ENCODE results near the gene MEX3D. TPM values are rescaled to one million over a fixed set of nuclear protein-coding genes. Genes with fewer than 3 reads are reported as not detected.

Gene MEX3D
- total and polyA plus RNA-seq, 4 donors: 0.92 to 9.1 (median 5.2) TPM

DNA sequence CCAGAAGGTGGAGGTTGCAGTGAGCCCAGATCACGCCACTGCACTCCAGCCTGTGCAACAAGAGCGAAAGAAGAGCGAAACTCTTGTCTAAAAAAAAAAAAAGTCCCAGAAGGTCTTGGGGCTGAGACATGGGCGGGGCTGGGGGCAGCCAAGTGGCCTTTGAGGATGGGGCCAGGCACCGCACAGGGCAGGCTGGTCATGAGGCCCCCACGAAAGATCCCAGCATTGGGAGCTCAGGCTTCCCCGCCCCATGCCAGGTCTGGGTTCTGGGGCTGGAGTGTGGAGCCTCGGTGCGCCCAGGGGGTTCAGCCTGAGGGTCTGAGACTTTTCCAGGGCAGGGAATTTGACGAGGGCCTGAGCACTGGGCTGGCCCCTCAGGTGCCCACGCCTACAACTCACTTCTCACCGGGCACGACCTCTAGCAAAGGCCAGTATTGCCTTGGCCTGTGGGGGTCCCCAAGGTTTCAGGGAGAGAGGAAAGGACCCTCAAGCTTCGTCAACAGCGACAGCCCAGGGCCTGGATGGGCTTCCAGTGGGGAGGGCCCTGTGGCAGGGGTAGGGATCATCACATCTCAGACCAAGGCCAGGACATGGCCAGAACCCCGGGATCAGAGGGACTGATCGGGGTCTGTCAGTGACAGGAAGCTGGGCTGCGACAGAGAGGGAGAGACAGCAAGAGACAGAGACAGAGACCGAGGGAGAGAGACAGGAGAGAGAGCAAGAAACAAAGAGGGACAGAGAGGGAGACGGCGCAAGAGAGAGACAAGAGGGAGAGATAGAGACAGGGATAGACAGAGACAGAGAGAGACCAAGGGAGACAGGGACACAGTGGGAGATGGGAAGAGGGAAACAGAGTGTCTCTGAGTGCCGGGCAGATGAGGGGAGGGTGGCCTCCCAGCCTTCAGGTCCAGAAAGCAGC lies 7.5 kb upstream of the MEX3D start:
- no peak for TF ChIP-seq TAF1 (conservative IDR thresholded peaks at IDR 0.05)
- TF ChIP-seq JUND (IDR thresholded peaks at IDR 0.05): no peak
- TF ChIP-seq EGR1 (IDR thresholded peaks at IDR 0.05; ENCODE audit: low read depth in 2 of 2): no peak
- no peak for TF ChIP-seq SP1 (IDR thresholded peaks at IDR 0.05)
- no peak for TF ChIP-seq RAD21 (IDR thresholded peaks at IDR 0.05)
- TF ChIP-seq, protein P1, sequence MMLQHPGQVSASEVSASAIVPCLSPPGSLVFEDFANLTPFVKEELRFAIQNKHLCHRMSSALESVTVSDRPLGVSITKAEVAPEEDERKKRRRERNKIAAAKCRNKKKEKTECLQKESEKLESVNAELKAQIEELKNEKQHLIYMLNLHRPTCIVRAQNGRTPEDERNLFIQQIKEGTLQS (IDR thresholded peaks at IDR 0.05): no peak
- no peak for TF ChIP-seq FOXA1 (IDR thresholded peaks at IDR 0.05)
- H3K4me1 ChIP-seq (ENCODE audit: control insufficient read depth in 4 of 4, insufficient read depth in 4 of 4, low read length in 3 of 4): no peaks in the 10 kb centered on the region
- no peak overlapping the region for H3K9ac ChIP-seq (ENCODE audit: low read depth in 1 of 2, low read length in 2 of 2)
- no peak for DNase-seq (ENCODE audit: low spot score)
- H3K27me3 ChIP-seq (ENCODE audit: control insufficient read depth in 4 of 4, insufficient read depth in 4 of 4, low read length in 3 of 4): no peaks in the 10 kb centered on the region
- H3K9me3 ChIP-seq (ENCODE audit: control insufficient read depth in 4 of 4, low read length in 3 of 4): no peaks in the 10 kb centered on the region
- WGBS: 92% methylated on average over 22 of the region's 22 CpGs
- no peak overlapping the region for H3K4me3 ChIP-seq (ENCODE audit: low read depth in 1 of 3, low read length in 3 of 3)
- H3K36me3 ChIP-seq (ENCODE audit: control insufficient read depth in 4 of 4, insufficient read depth in 3 of 4, low read depth in 1 of 4, low read length in 3 of 4): peaks cover 0 to 24% (median 6%) of the 10 kb centered on the region in 4 donors
- H3K27ac ChIP-seq (ENCODE audit: low read depth in 1 of 2, low read length in 2 of 2): no peak overlapping the region

DNA sequence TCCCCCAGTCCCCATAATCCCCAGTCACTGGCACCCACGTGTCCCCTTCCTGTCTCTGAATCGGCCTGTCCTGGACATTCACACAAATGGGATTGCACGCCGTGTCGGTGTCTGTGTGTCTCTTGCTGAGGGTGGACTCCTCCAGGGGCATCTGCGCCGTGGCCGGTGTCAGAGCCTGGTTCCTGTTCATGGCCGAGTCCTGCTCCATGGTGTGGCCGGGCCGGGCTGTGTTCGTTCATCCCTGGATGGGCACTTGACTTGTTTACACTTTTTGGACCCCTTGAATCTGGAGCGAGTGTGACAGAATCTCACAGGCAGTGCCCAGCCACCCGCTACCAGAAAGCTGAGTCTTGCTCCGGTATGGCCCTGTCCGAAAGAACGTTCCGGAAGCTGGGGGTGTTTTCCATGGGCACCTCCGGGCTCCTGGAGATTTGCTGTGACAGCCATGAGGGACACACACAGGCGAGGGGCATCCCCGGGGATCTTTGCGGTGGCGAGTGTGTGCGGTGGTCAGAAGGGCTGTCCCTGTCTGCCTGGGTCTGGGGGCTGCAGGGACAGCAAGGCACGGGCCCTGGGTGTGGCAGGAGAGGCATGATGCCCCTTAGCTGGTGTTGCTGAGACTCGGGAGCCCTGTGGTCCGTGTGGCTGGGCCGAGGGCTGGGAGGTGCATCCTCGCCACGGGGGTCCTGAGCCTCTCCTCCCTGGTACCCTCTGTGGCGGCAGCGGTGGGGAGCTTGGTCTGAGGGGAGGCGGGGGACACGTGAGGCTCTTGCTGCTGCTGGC lies 6.4 kb upstream of the MEX3D start:
- H3K36me3 ChIP-seq (ENCODE audit: control insufficient read depth in 4 of 4, insufficient read depth in 3 of 4, low read depth in 1 of 4, low read length in 3 of 4): peaks cover 0 to 17% (median 2%) of the 10 kb centered on the region in 4 donors
- no peaks in the 10 kb centered on the region for H3K4me1 ChIP-seq (ENCODE audit: control insufficient read depth in 4 of 4, insufficient read depth in 4 of 4, low read length in 3 of 4)
- DNase-seq (ENCODE audit: low spot score): no peak
- 90% methylated on average over 34 of the region's 34 CpGs for WGBS
- no peaks in the 10 kb centered on the region for H3K9me3 ChIP-seq (ENCODE audit: control insufficient read depth in 4 of 4, low read length in 3 of 4)
- H3K4me3 ChIP-seq (ENCODE audit: low read depth in 1 of 3, low read length in 3 of 3): no peak overlapping the region
- no peaks in the 10 kb centered on the region for H3K27me3 ChIP-seq (ENCODE audit: control insufficient read depth in 4 of 4, insufficient read depth in 4 of 4, low read length in 3 of 4)
- TF ChIP-seq, protein P1 (IDR thresholded peaks at IDR 0.05): no peak
- TF ChIP-seq EGR1 (IDR thresholded peaks at IDR 0.05; ENCODE audit: low read depth in 2 of 2): no peak
- no peak for TF ChIP-seq HNF4G (IDR thresholded peaks at IDR 0.05)
- TF ChIP-seq, protein P2, sequence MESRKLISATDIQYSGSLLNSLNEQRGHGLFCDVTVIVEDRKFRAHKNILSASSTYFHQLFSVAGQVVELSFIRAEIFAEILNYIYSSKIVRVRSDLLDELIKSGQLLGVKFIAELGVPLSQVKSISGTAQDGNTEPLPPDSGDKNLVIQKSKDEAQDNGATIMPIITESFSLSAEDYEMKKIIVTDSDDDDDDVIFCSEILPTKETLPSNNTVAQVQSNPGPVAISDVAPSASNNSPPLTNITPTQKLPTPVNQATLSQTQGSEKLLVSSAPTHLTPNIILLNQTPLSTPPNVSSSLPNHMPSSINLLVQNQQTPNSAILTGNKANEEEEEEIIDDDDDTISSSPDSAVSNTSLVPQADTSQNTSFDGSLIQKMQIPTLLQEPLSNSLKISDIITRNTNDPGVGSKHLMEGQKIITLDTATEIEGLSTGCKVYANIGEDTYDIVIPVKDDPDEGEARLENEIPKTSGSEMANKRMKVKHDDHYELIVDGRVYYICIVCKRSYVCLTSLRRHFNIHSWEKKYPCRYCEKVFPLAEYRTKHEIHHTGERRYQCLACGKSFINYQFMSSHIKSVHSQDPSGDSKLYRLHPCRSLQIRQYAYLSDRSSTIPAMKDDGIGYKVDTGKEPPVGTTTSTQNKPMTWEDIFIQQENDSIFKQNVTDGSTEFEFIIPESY (IDR thresholded peaks at IDR 0.05): no peak
- no peak overlapping the region for H3K9ac ChIP-seq (ENCODE audit: low read depth in 1 of 2, low read length in 2 of 2)
- H3K27ac ChIP-seq (ENCODE audit: low read depth in 1 of 2, low read length in 2 of 2): no peak overlapping the region

DNA sequence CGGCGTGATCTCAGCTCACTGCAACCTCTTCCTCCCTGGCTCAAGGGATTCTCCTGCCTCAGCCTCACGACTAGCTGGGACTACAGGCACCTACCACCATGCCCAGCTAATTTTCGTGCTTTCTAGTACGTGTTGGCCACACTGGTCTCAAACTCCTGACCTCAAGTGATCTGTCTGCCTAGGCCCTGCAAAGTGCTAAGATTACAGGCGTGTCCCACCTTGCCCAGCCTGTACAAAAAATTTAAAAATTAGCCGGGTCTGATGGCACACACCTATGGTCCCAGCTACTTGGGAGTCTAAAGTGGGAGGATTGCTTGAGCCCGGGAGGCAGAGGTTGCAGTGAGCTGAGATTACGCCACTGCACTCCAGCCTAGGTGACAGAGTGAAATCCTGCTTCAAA lies 4.7 kb upstream of the MEX3D start:
- no peak overlapping the region for H3K27ac ChIP-seq (ENCODE audit: low read depth in 1 of 2, low read length in 2 of 2)

More for the DNA sequence above, 4.7 kb upstream of the MEX3D start:
- TF ChIP-seq TAF1 (conservative IDR thresholded peaks at IDR 0.05): no peak
- TF ChIP-seq, protein P2 (IDR thresholded peaks at IDR 0.05): no peak
- DNase-seq (ENCODE audit: low spot score): no peak
- Histone ChIP-seq H3K4me1 (ENCODE audit: control insufficient read depth in 4 of 4, insufficient read depth in 4 of 4, low read length in 3 of 4) (peaks cover 0 to 4% (median 3%) of the 10 kb centered on the region in 4 donors), H3K9ac (ENCODE audit: low read depth in 1 of 2, low read length in 2 of 2) (no peak overlapping the region), H3K27me3 (ENCODE audit: control insufficient read depth in 4 of 4, insufficient read depth in 4 of 4, low read length in 3 of 4) (no peaks in the 10 kb centered on the region), H3K36me3 (ENCODE audit: control insufficient read depth in 4 of 4, insufficient read depth in 3 of 4, low read depth in 1 of 4, low read length in 3 of 4) (peaks cover 0 to 8% (median 2%) of the 10 kb centered on the region in 4 donors), H3K9me3 (ENCODE audit: control insufficient read depth in 4 of 4, low read length in 3 of 4) (no peaks in the 10 kb centered on the region), H3K4me3 (ENCODE audit: low read depth in 1 of 3, low read length in 3 of 3) (no peak overlapping the region)
- WGBS: 85% methylated on average over 9 of the region's 9 CpGs
